HepG2 (cell line): ENCODE data around the gene POU2F1. TPM values are rescaled to one million over a fixed set of nuclear protein-coding genes. Genes with fewer than 3 reads are reported as not detected.

Experiments used
- FOXP1 ChIP-seq, 2 experiments: fragments of 450-650 bp in 1 of 2; IDR thresholded peaks; 2 replicates each; pipeline ENCODE4 v1.6.1; 2017 to 2018; ENCODE audit warnings: antibody characterized with exemption in 1 of 2
- KAT8 ChIP-seq: IDR thresholded peaks from 2 replicates; pipeline ENCODE4 v1.6.1; 2016; ENCODE audit warnings: missing genetic modification reagents, missing compliant biosample characterization
- PRDM10 ChIP-seq: sonication (generic); formaldehyde crosslinking; IDR thresholded peaks from 2 replicates; pipeline ENCODE4 v1.4.0; 2020; ENCODE audit warnings: low read depth, missing genetic modification reagents
- ZNF260 ChIP-seq: sonication (generic); formaldehyde crosslinking; IDR thresholded peaks from 2 replicates; pipeline ENCODE4 v1.4.0; 2020; ENCODE audit warnings: missing genetic modification reagents, low read depth, mild to moderate bottlenecking, borderline replicate concordance
- ZNF678 ChIP-seq: sonication (generic); formaldehyde crosslinking; IDR thresholded peaks from 2 replicates; pipeline ENCODE4 v1.4.0; 2020; ENCODE audit warnings: mild to moderate bottlenecking, missing genetic modification reagents
- ZNF746 ChIP-seq: sonication (generic); formaldehyde crosslinking; IDR thresholded peaks from 2 replicates; pipeline ENCODE4 v1.8.0; 2022; ENCODE audit warnings: mild to moderate bottlenecking, missing genetic modification reagents
- polyA plus RNA-seq, 8 experiments: library from polyadenylated mRNA; depleted of rRNA in 3 of 8; stranded (reverse) in 7 of 8; unstranded in 1 of 8; fragments of >200 nt; fragmentation: Illumina TruSeq in 4 of 8; extraction: Trizol in 4 of 8; gene quantifications; 2 replicates each; pipeline versions ENCODE4 v1.2.1 to v1.2.3, GENCODE V29; 2011 to 2016; ENCODE audit warnings: low read depth in 4 of 8, missing spikeins in 1 of 8, mixed read lengths in 1 of 8; ENCODE audit not compliant: insufficient read depth in 1 of 8
- total RNA-seq, 5 experiments: library from RNA; depleted of rRNA; stranded (reverse); fragments of >200 nt; fragmentation: Illumina TruSeq; extraction: Trizol; gene quantifications; 2 replicates each; pipeline ENCODE4 v1.2.3, GENCODE V29; 2016; ENCODE audit warnings: low read depth in 1 of 5
- TF ChIP-seq, protein P1 (sequence below): IDR thresholded peaks from 2 replicates; pipeline ENCODE4 v1.6.1; 2016
- TF ChIP-seq, protein P2 (sequence below): sonication (generic); formaldehyde crosslinking; IDR thresholded peaks from 2 replicates; pipeline ENCODE4 v1.8.0; 2022; ENCODE audit warnings: mild to moderate bottlenecking, missing genetic modification reagents; ENCODE audit not compliant: insufficient replicate concordance

POU2F1 gene
- total and polyA plus RNA-seq, 2 of the 13 experiments (the other 11 are each of a cell fraction or from before 2014, with no cell fraction given), result 10.2 to 13.0 TPM

DNA sequence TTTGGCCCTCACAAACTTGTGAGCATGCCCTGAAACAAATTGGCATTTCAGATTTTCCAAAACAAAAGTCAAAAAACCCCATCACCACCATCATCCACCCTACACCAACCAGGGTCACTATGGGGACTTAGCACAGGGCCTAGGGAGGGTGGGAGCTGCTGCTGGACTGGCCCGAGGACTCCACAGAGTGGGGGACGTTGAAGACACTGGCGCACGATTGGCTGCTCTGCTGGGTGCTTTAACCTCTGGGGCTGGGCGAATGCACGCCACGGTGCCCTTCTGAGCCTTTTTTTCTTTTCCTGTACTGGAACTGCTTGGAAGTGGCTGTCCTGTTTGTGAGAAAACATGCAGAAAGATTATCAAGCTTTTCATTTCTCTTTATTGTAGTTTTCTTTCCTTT, 204.8 kb downstream of the POU2F1 start (continued):
- no peak for TF ChIP-seq PRDM10 (CRISPR knock-in tag)
- no peak for TF ChIP-seq FOXP1 (IDR thresholded peaks at IDR 0.05)
- no peak for TF ChIP-seq FOXP1 (CRISPR knock-in tag; IDR thresholded peaks at IDR 0.05)
- TF ChIP-seq ZNF260, result no peak
- no peak for TF ChIP-seq ZNF746 (CRISPR knock-in tag)
- TF ChIP-seq ZNF678 (CRISPR knock-in tag), result no peak
- TF ChIP-seq KAT8 (CRISPR knock-in tag), result no peak
- TF ChIP-seq, protein P1, sequence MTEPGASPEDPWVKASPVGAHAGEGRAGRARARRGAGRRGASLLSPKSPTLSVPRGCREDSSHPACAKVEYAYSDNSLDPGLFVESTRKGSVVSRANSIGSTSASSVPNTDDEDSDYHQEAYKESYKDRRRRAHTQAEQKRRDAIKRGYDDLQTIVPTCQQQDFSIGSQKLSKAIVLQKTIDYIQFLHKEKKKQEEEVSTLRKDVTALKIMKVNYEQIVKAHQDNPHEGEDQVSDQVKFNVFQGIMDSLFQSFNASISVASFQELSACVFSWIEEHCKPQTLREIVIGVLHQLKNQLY, result no peak
- TF ChIP-seq, protein P2, sequence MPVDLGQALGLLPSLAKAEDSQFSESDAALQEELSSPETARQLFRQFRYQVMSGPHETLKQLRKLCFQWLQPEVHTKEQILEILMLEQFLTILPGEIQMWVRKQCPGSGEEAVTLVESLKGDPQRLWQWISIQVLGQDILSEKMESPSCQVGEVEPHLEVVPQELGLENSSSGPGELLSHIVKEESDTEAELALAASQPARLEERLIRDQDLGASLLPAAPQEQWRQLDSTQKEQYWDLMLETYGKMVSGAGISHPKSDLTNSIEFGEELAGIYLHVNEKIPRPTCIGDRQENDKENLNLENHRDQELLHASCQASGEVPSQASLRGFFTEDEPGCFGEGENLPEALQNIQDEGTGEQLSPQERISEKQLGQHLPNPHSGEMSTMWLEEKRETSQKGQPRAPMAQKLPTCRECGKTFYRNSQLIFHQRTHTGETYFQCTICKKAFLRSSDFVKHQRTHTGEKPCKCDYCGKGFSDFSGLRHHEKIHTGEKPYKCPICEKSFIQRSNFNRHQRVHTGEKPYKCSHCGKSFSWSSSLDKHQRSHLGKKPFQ (CRISPR knock-in tag), result no peak
- TF ChIP-seq, all 625 proteins: peak for 0
